TTC549 (cell line): Measurements from ENCODE around the gene PTPRN2.
"Not testable (repeated sequence)": the region's sequence is repeated elsewhere in the genome, so short reads cannot be mapped to it uniquely, and the experiment has no call there.

Source experiments
- FAIRE-seq: peaks from 2 replicates; lab custom pipeline; 2012; peaks lifted over from hg19 to GRCh38; lab: Jason Lieb, UNC

The PTPRN2 gene

GRCh38 chr7:158530800-158531609 is 56.6 kb downstream of the PTPRN2 start:
- no peak for FAIRE-seq

GRCh38 chr7:158529181-158530096 is 58.2 kb downstream of the PTPRN2 start:
- no peak for FAIRE-seq

GRCh38 chr7:158527915-158528502 is 59.6 kb downstream of the PTPRN2 start:
- FAIRE-seq, result no peak

- FAIRE-seq, result no peak
Observed at GRCh38 chr7:158527495-158527894, 60.1 kb downstream of the PTPRN2 start.

- no peak for FAIRE-seq
Observed at GRCh38 chr7:158527038-158527437, 60.6 kb downstream of the PTPRN2 start.

GRCh38 chr7:158526531-158526930 is 61.1 kb downstream of the PTPRN2 start:
- FAIRE-seq, result no peak

GRCh38 chr7:158525648-158526484 is 61.8 kb downstream of the PTPRN2 start:
- FAIRE-seq, result no peak

GRCh38 chr7:158524749-158525635 is 62.6 kb downstream of the PTPRN2 start:
- FAIRE-seq, result no peak

- not testable (repeated sequence) for FAIRE-seq
Observed at GRCh38 chr7:158524286-158524685, 63.3 kb downstream of the PTPRN2 start.

- FAIRE-seq, result not testable (repeated sequence)
Observed at GRCh38 chr7:158523877-158524276, 63.7 kb downstream of the PTPRN2 start.

- not testable (repeated sequence) for FAIRE-seq
Observed at GRCh38 chr7:158523165-158523856, 64.3 kb downstream of the PTPRN2 start.

- not testable (repeated sequence) for FAIRE-seq
Observed at GRCh38 chr7:158521795-158522194, 65.8 kb downstream of the PTPRN2 start.

GRCh38 chr7:158520825-158521224 is 66.8 kb downstream of the PTPRN2 start:
- FAIRE-seq, result no peak

- no peak for FAIRE-seq
Observed at GRCh38 chr7:158519633-158520174, 67.9 kb downstream of the PTPRN2 start.

GRCh38 chr7:158518980-158519632 is 68.5 kb downstream of the PTPRN2 start:
- FAIRE-seq, result no peak

- FAIRE-seq, result no peak
Observed at GRCh38 chr7:158517571-158517970, 70.1 kb downstream of the PTPRN2 start.

GRCh38 chr7:158517072-158517471 is 70.6 kb downstream of the PTPRN2 start:
- no peak for FAIRE-seq

- FAIRE-seq, result no peak
Observed at GRCh38 chr7:158516524-158516923, 71.1 kb downstream of the PTPRN2 start.

GRCh38 chr7:158512869-158513268 is 74.8 kb downstream of the PTPRN2 start:
- FAIRE-seq, result no peak
